Measurements from ENCODE around the gene NQO1. TPM values are rescaled to one million over a fixed set of nuclear protein-coding genes. Genes with fewer than 3 reads are reported as not detected.

The NQO1 gene
- total and polyA plus RNA-seq, 2 of the 8 experiments (the other 6 are each of a cell fraction or from before 2014, with no cell fraction given), result 32.7 to 45.7 TPM

GRCh38 chr16:69688589-69688988 is 37.8 kb downstream of the NQO1 start:
- H2BK20ac ChIP-seq (ENCODE audit: low read length), result no peak overlapping the region
- CTCF ChIA-PET (ENCODE audit: partially characterized antibody), result interaction anchor here (1.3 kb wide), 1 partner anchor 289 kb away, joined by 3 read pairs; no protein-coding TSS in a partner anchor
- H4K20me1 ChIP-seq (replicated peaks in 1 of 2; ENCODE audit: control insufficient read depth in 1 of 2, insufficient read depth in 2 of 2, low read length in 2 of 2), result no peaks in the 10 kb centered on the region
- no peak overlapping the region for H2BK15ac ChIP-seq (ENCODE audit: low read length)
- no peak for DNase-seq (ENCODE audit: low read depth in 1 of 2, low spot score in 2 of 2)
- H2AFZ ChIP-seq (ENCODE audit: low read length), result no peak overlapping the region
- H3K9me3 ChIP-seq (ENCODE audit: insufficient read depth in 2 of 2, low read depth in 1 of 2, low read length in 1 of 2), result no peaks in the 10 kb centered on the region
- no peaks in the 10 kb centered on the region for H3K27me3 ChIP-seq (replicated peaks in 1 of 4; ENCODE audit: control insufficient read depth in 3 of 4, extremely low read depth in 1 of 4, insufficient read depth in 3 of 4, low read length in 3 of 4)
- H3K36me3 ChIP-seq (ENCODE audit: control insufficient read depth in 2 of 4, insufficient read depth in 4 of 4, low read length in 3 of 4), result peaks cover 15 to 25% (median 17%) of the 10 kb centered on the region in 4 experiments
- H2AK5ac ChIP-seq (ENCODE audit: low read depth, low read length), result no peak overlapping the region
- H3K14ac ChIP-seq (ENCODE audit: insufficient read length), result no peak overlapping the region
- H3K56ac ChIP-seq (replicated peaks; ENCODE audit: insufficient read length, low read depth, low read length), result no peak overlapping the region
- POLR2A ChIA-PET (ENCODE audit: partially characterized antibody), result no interaction called here
- H3K4me3 ChIP-seq (ENCODE audit: extremely low read depth in 1 of 4, insufficient read depth in 2 of 4, low read depth in 3 of 4, low read length in 4 of 4), result no peak overlapping the region
- 88% methylated on average over 2 of the region's 2 CpGs; no CpG with 5 or more reads in 1 of the 2 experiments for WGBS, 2 experiments (ENCODE audit: extremely low coverage in 1 of 2, insufficient coverage in 1 of 2, insufficient read length in 1 of 2, insufficient replicate concordance in 2 of 2, low coverage in 1 of 2, low lambda C conversion rate in 2 of 2, missing lambda C conversion rate in 1 of 2)
- H4K8ac ChIP-seq (ENCODE audit: extremely low read depth, insufficient read depth, low read length), result no peak overlapping the region
- no peaks in the 10 kb centered on the region for H3K4me1 ChIP-seq (replicated peaks in 1 of 4; ENCODE audit: control insufficient read depth in 3 of 4, insufficient read depth in 4 of 4, low read length in 3 of 4)
- no peak overlapping the region for H3K4me2 ChIP-seq (ENCODE audit: insufficient read depth in 1 of 2, low read depth in 2 of 2, low read length in 2 of 2)
- no peak overlapping the region for H3K4ac ChIP-seq (replicated peaks; ENCODE audit: insufficient read length, low read depth, low read length)
- FAIRE-seq, result no peak
- no peak for TF ChIP-seq SIN3A (conservative IDR thresholded peaks at IDR 0.05 in 1 of 2, IDR thresholded peaks at IDR 0.05 in 1 of 2; ENCODE audit: low read depth in 1 of 2, low read length in 2 of 2)
- no peak for TF ChIP-seq POLR2A (IDR thresholded peaks at IDR 0.05; ENCODE audit: control extremely low read depth in 1 of 2, low read depth in 2 of 2, low read length in 2 of 2)
- no peak for TF ChIP-seq EGR1 (IDR thresholded peaks at IDR 0.05; ENCODE audit: borderline replicate concordance, low read depth, low read length)
- TF ChIP-seq RXRA (IDR thresholded peaks at IDR 0.05; ENCODE audit: insufficient read depth, low read depth, low read length), result no peak
- no peak overlapping the region for H2BK120ac ChIP-seq (replicated peaks; ENCODE audit: low read depth, low read length)
- no peak overlapping the region for H2BK12ac ChIP-seq (ENCODE audit: low read depth, low read length)
- H3K9ac ChIP-seq (replicated peaks in 1 of 4; ENCODE audit: extremely low read depth in 1 of 4, low read depth in 3 of 4, low read length in 3 of 4), result no peak overlapping the region
- no peak overlapping the region for H4K5ac ChIP-seq (ENCODE audit: insufficient read length, low read depth, low read length)
- H3K27ac ChIP-seq (ENCODE audit: low read depth, low read length), result no peak overlapping the region
- H2BK5ac ChIP-seq (ENCODE audit: low read depth, low read length), result no peak overlapping the region
- H4K91ac ChIP-seq (replicated peaks; ENCODE audit: insufficient read length, low read length), result no peak overlapping the region
- H3K18ac ChIP-seq (ENCODE audit: extremely low read depth, low read length), result no peak overlapping the region
- H3K79me2 ChIP-seq (ENCODE audit: control insufficient read depth in 1 of 2, insufficient read depth in 2 of 2, low read length in 2 of 2), result no peaks in the 10 kb centered on the region
- H3K23me2 ChIP-seq (ENCODE audit: low read depth, low read length), result no peaks in the 10 kb centered on the region
- no peak overlapping the region for H3K23ac ChIP-seq (ENCODE audit: insufficient read length)
- no peaks in the 10 kb centered on the region for H3K79me1 ChIP-seq (ENCODE audit: low read depth, low read length)

Data from H1 (cell line).